Skeletal muscle tissue (tissue), 4 donors: ENCODE measurements around the gene MBOAT7. TPM values are rescaled to one million over a fixed set of nuclear protein-coding genes. Genes with fewer than 3 reads are reported as not detected.

Experiments
- H3K27ac ChIP-seq: one replicate; pipeline ENCODE4 v1.7.0; 2013; ENCODE audit warnings: mild to moderate bottlenecking, low read depth, low read length, inconsistent platforms
- H3K27me3 ChIP-seq, 3 donors: one replicate each; pipeline ENCODE4 v1.7.0; 2013; ENCODE audit warnings: low read length in 3 of 3; ENCODE audit not compliant: control insufficient read depth in 3 of 3, insufficient read depth in 3 of 3
- H3K36me3 ChIP-seq, 3 donors: one replicate each; pipeline ENCODE4 v1.7.0; 2013; ENCODE audit warnings: low read length in 3 of 3; ENCODE audit not compliant: control insufficient read depth in 3 of 3, insufficient read depth in 3 of 3
- H3K4me1 ChIP-seq, 3 donors: one replicate each; pipeline ENCODE4 v1.7.0; 2013; ENCODE audit warnings: low read length in 3 of 3, mild to moderate bottlenecking in 3 of 3; ENCODE audit not compliant: control insufficient read depth in 3 of 3, insufficient read depth in 3 of 3
- H3K4me3 ChIP-seq, 3 donors: one replicate each; pipeline ENCODE4 v1.7.0; 2013; ENCODE audit warnings: low read length in 3 of 3
- H3K9ac ChIP-seq, 3 donors: one replicate each; pipeline ENCODE4 v1.7.0; 2013; ENCODE audit warnings: low read length in 3 of 3, mild to moderate bottlenecking in 3 of 3, moderate library complexity in 2 of 3, low read depth in 1 of 3
- H3K9me3 ChIP-seq, 3 donors: one replicate each; pipeline ENCODE4 v1.7.0; 2013; ENCODE audit warnings: low read length in 3 of 3; ENCODE audit not compliant: control insufficient read depth in 3 of 3
- total RNA-seq: library from RNA; depleted of rRNA; stranded (reverse); fragments of >200 nt; gene quantifications from one replicate; pipeline ENCODE4 v1.2.3, GENCODE V29; 2014
- donor health status: Osteomylitis.

The MBOAT7 gene
- total RNA-seq, 1 donor from 2014 or later: 8.9 TPM

DNA sequence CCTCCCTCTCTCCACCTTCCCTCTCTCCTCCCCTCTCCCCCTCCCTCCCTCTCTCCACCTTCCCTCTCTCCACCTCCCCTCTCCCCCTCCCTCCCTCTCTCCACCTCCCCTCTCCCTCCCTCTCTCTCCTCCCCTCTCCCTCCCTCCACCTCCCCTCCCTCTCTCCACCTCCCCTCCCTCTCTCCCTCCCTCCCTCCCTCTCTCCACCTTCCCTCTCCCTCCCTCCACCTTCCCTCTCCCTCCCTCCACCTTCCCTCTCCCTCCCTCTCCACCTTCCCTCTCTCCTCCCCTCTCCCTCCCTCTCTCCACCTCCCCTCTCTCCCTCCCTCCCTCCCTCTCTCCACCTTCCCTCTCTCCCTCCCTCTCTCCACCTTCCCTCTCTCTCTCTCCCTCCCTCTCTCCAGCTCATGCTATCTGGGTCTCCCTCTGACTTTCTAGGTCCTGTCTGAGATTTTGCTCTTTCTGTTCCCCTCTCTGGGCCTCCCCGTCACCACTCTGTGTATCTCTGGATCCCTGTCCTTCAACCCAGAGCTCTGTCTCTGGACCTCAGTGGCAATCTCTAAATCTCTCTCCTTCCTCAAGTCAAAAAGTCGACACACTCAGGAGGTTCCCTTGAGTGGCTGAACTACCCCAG lies 55.3 kb downstream of the MBOAT7 start:
- H3K9ac ChIP-seq: no peak overlapping the region
- H3K4me1 ChIP-seq: peaks cover 18 to 19% (median 19%) of the 10 kb centered on the region in 3 donors
- no peak overlapping the region for H3K27ac ChIP-seq
- no peaks in the 10 kb centered on the region for H3K27me3 ChIP-seq
- peaks cover 16 to 22% (median 21%) of the 10 kb centered on the region in 3 donors for H3K36me3 ChIP-seq
- no peak overlapping the region for H3K4me3 ChIP-seq
- no peaks in the 10 kb centered on the region for H3K9me3 ChIP-seq

DNA sequence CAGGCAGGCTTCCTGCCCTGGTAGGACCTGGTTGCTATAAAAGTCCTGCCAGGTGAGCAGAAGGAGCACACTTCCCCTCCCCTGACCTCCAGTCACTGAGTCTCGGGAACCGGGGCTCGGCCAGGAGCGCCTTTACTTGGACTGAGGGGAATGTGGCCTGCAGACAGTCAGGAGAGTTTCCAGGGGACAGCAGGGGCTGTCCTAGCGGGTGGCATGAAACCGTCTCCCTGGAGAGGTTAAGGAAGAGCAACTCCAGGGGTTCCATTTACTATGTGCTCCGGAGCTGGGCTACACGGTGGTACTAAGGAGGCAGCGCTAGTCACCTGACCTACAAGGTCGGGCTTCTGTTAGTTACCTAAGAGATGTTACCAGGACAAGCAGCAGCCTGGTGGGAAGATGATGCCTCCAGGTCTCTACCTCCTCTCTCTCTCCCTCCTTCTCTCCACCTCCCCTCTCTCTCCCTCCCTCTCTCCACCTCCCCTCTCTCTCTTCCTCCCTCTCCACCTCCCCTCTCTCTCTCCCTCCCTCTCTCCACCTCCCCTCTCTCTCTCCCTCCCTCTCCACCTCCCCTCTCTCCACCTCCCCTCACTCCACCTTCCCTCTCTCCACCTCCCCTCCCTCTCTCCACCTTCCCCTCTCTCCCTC lies 55.9 kb downstream of the MBOAT7 start:
- Histone ChIP-seq H3K27me3 (no peaks in the 10 kb centered on the region), H3K36me3 (peaks cover 20 to 26% (median 25%) of the 10 kb centered on the region in 3 donors), H3K27ac (no peak overlapping the region), H3K4me3 (no peak overlapping the region), H3K9me3 (no peaks in the 10 kb centered on the region), H3K4me1 (peaks cover 12 to 13% (median 12%) of the 10 kb centered on the region in 3 donors), H3K9ac (no peak overlapping the region)

DNA sequence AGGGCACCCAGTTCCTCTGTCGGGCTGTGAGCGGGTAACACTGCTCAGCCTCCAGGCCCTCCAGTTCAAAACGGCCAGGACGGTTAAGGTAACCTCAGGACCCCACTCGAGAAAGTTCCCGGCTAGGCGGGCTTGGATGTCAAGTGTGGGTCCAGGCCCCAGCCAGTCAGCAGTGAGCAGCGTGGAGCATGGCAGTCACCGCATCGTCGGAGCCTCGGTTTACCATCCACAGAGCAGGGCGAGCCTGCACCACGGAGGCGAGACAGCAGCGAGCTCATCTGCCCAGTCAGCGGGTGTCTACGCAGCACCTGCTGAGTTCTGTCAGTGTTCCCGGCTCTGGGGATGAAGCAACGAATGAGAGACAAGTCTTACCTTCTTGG lies 59.8 kb downstream of the MBOAT7 start:
- Histone ChIP-seq H3K27ac (no peak overlapping the region), H3K4me3 (no peak overlapping the region), H3K9me3 (no peaks in the 10 kb centered on the region), H3K36me3 (peaks cover 49 to 54% (median 54%) of the 10 kb centered on the region in 3 donors), H3K9ac (no peak overlapping the region), H3K4me1 (no peaks in the 10 kb centered on the region), H3K27me3 (no peaks in the 10 kb centered on the region)

DNA sequence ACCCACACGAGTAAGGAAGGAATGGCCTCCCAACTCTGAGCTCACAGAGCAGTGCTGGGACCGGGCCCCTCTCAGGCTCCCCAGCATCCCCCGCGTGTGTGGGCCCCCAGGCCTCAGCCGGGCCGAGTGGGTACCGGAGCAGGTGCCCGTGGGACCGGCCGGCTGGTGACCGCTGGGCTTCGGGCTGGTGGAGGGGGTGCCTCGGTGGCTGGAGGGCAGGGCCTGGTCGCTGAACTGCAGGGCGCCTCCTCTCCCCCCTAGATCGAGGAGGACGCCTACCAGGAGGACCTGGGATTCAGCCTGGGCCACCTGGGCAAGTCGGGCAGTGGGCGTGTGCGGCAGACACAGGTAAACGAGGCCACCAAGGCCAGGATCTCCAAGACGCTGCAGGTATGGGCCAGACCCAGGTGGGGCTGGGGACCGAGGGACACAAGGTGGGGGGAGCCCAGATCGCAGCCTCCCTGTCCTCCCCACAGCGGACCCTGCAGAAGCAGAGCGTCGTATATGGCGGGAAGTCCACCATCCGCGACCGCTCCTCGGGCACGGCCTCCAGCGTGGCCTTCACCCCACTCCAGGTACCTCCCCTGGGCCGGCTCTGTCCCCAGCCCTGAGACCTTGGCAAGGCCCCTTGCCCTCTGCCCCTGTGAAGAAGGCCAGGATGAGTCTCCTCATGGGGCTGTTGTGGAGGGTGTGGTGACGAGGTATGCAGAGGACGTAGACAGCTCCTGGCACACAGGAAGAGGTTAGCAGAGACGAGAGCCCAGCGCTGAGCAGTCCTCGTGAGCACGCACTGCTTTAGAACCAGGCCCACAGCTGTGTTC lies 60.4 kb downstream of the MBOAT7 start:
- H3K27ac ChIP-seq: no peak overlapping the region
- H3K9me3 ChIP-seq: no peaks in the 10 kb centered on the region
- no peaks in the 10 kb centered on the region for H3K27me3 ChIP-seq
- H3K4me3 ChIP-seq: no peak overlapping the region
- H3K36me3 ChIP-seq: peaks cover 55 to 60% (median 59%) of the 10 kb centered on the region in 3 donors
- H3K4me1 ChIP-seq: no peaks in the 10 kb centered on the region
- no peak overlapping the region for H3K9ac ChIP-seq

DNA sequence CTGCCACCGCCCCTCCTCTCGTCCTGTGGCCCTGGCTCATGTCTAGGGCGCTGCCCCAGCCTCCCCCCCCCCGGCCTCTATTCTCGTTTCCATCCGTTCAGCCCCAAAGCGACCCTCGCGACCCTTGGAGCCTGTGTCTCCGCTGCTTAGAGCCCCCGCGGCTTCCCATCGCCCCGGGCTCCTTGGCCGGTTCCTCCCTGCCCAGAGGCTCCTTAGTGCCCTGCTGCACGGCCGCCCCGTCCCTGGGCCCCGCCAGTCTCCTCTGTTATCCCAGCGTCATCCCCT lies 61.0 kb downstream of the MBOAT7 start:
- Histone ChIP-seq H3K9ac (no peak overlapping the region), H3K9me3 (no peaks in the 10 kb centered on the region), H3K27me3 (no peaks in the 10 kb centered on the region), H3K4me3 (no peak overlapping the region), H3K4me1 (no peaks in the 10 kb centered on the region), H3K36me3 (peaks cover 61 to 66% (median 65%) of the 10 kb centered on the region in 3 donors), H3K27ac (no peak overlapping the region)

DNA sequence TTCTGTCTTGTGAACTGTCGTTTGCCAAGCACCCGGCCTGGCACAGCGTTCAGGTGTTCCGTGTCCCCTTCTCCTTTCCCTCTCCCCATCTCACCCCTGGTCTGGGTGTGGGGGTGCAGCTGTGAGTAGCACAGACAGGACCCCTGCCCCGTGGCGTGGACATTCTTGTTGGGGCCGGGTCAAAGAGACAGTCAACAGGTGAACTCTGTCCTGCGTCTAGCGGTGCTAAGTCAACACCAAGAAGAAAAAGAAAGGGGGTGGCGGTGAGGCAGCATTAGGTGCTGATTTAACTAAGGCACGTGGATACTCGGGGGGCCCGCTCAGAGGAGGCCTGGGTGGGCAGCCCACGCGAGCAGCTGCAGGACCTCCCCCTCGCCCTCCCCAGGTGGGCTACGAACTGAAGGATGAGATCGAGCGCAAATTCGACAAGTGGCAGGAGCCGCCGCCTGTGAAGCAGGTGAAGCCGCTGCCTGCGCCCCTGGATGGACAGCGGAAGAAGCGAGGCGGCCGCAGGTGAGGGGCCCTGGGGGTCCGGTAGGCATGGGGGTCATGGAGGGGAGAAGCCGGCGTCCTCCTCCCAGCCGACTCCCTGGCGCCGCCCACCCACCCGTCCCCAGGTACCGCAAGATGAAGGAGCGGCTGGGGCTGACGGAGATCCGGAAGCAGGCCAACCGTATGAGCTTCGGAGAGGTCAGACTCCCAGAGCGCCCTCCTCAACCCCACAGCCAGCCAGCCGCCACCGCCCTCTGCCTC lies 61.5 kb downstream of the MBOAT7 start:
- Histone ChIP-seq H3K9ac (no peak overlapping the region), H3K4me3 (no peak overlapping the region), H3K27me3 (no peaks in the 10 kb centered on the region), H3K27ac (no peak overlapping the region), H3K9me3 (no peaks in the 10 kb centered on the region), H3K4me1 (no peaks in the 10 kb centered on the region), H3K36me3 (peaks cover 66 to 71% (median 67%) of the 10 kb centered on the region in 3 donors)

DNA sequence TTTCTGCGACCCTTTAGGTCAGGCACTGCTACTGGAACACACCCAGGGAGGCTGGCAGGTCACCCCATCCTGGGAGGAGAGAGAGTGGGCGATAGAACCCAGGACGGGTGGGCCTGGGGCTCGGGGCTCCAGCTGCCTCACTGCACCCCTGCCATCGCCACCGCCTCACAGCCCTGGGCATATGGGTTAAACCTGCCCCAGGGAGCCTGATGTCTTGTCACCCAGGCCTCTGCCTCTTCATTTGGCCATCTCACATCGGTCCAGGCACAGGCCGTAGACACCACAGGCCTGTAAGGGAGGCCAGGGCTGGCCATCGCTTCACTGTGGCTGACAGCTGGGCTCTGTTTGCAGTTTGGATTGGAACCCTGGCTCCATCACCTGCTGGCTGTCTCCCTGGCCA lies 63.7 kb downstream of the MBOAT7 start:
- H3K4me3 ChIP-seq: no peak overlapping the region
- no peaks in the 10 kb centered on the region for H3K4me1 ChIP-seq
- no peak overlapping the region for H3K9ac ChIP-seq
- H3K9me3 ChIP-seq: no peaks in the 10 kb centered on the region
- H3K27ac ChIP-seq: no peak overlapping the region
- H3K36me3 ChIP-seq: peaks cover 72 to 77% (median 77%) of the 10 kb centered on the region in 3 donors
- H3K27me3 ChIP-seq: no peaks in the 10 kb centered on the region

DNA sequence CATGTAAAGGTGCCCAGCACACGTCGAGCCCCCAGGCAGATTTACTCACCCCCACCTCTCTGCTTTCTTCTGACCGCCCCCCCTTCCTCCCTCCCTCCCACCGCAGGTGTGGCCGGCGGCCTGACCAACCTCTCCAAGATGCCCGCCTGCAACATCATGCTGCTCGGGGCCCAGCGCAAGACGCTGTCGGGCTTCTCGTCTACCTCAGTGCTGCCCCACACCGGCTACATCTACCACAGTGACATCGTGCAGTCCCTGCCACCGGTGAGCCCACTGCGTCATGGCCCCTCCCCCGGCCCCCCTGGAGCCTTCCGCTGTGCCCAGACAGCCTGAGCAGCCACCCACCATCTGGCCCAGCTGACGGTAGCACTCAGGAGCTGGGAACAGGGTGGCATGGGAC lies 65.0 kb downstream of the MBOAT7 start:
- H3K4me3 ChIP-seq: no peak overlapping the region
- H3K4me1 ChIP-seq: no peaks in the 10 kb centered on the region
- H3K9me3 ChIP-seq: no peaks in the 10 kb centered on the region
- peaks cover 79 to 85% (median 82%) of the 10 kb centered on the region in 3 donors for H3K36me3 ChIP-seq
- no peaks in the 10 kb centered on the region for H3K27me3 ChIP-seq
- H3K27ac ChIP-seq: no peak overlapping the region
- H3K9ac ChIP-seq: no peak overlapping the region

DNA sequence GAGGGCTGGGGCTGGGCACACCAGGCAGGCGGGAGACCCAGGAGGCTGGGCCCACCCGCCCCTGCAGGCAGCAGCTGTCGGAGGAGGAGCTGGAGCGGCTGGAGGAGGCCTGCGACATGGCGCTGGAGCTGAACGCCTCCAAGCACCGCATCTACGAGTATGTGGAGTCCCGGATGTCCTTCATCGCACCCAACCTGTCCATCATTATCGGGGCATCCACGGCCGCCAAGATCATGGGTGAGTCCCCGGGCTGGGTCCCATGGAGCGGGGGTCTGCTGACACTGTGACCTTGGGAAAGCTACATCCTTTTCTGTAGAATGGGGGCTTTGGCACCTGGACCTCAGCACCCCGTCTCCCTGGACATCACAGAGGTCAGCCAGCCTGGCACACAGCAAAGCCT lies 65.7 kb downstream of the MBOAT7 start:
- H3K4me1 ChIP-seq: no peaks in the 10 kb centered on the region
- H3K4me3 ChIP-seq: no peak overlapping the region
- no peak overlapping the region for H3K27ac ChIP-seq
- no peaks in the 10 kb centered on the region for H3K27me3 ChIP-seq
- H3K9me3 ChIP-seq: no peaks in the 10 kb centered on the region
- peaks cover 75 to 80% (median 77%) of the 10 kb centered on the region in 3 donors for H3K36me3 ChIP-seq
- H3K9ac ChIP-seq: no peak overlapping the region
